ENCODE data around the gene ZNF627.
"Not testable (repeated sequence)": the region's sequence is repeated elsewhere in the genome, so short reads cannot be mapped to it uniquely, and the experiment has no call there.

Gene ZNF627

DNA sequence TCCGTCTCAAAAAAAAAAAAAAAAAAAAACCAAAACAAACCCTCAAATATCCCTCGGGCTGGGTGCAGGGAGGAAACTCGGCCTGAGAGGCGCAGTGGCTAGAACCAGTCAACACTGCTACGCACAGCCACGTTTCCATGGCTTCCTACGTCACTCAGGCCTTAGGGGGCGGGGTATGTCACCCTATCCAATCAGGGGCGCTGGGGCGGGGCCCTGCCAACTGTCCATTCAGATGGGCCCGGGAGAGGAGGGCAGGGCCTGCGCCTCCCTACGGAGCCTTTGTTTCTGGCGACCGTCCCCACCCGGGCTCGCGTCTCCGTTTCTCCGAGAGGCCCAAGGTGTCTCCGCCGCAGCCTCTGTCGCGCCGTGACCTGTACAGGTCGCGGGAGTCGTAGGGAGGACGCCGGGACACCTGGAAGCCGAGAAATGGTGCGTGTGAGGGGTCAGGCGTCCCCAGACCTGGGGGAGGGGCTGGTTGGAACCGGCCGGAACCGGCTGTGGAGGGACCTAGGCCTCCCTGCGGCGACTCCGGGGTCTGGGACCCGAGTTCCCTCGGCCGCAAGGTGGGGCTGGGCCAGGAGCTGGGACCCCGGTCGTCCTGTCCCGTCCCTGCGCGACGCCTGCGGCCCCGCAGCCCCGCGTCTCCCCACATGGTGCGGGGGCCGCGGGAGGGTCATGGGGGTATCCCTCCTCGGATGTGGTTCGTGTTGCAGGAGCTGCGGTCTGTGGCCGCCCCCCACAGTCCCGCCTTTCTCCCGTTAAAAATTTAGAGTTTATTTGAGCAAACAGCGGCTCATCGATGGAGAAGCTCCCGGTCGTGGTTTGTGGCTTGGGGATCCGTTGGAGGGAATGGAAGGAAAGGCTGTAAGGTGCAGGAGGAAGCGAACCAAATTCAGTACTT, at the start of gene ZNF627:
ZNF627 (plus strand) TSS at position 282 of the 901 bp plus-strand sequence; CDS start at position 427, 145 bp downstream.
- peak; percentile 98 for DNase-seq

DNA sequence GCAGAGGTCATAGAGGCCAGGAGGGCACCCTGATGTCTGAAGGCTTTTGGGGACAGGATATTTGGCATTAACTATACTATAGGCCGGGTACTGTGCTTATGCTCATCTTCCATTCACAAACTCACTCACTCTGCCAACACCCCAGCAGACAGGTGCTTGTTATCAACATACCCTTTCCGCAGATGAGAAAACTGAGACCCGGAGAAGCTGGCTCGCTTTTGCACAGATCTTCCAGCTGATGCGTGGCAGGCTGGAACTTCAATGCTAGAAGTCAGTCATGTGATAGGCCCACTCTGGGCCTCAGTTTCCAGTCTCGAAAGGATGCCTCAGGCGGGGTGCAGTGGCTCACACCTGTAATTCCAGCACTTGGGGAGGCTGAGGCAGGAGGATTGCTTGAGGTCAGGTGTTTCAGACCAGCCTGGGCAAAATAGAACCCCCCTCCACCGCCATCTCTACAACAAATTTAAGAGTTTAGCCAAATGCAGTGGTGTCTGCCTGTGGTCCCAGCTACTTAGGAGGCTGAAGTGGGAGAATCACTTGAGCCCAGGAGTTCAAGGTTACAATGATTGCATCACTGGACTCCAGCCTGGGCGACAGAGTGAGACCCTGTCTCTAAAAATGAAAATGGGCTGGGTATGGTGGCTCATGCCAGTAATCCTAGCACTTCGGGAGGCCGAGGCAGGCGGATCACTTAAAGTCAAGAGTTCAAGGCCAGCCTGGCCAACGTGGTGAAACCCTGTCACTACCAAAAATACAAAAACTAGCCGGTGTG, 49.2 kb upstream of the ZNF627 start:
- DNase-seq: no peak

DNA sequence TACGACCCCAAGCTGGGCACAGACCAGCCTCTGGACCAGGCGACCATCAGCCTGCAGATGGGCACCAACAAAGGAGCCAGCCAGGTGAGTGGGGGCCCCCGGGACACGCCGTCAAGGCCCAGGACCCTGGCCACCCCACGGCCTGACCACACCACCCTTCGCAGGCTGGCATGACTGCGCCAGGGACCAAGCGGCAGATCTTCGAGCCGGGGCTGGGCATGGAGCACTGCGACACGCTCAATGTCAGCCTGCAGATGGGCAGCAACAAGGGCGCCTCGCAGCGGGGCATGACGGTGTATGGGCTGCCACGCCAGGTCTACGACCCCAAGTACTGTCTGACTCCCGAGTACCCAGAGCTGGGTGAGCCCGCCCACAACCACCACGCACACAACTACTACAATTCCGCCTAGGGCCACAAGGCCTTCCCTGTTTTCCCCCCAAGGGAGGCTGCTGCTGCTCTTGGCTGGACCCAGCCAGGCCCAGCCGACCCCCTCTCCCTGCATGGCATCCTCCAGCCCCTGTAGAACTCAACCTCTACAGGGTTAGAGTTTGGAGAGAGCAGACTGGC, 47.8 kb upstream of the ZNF627 start:
- no peak for DNase-seq

DNA sequence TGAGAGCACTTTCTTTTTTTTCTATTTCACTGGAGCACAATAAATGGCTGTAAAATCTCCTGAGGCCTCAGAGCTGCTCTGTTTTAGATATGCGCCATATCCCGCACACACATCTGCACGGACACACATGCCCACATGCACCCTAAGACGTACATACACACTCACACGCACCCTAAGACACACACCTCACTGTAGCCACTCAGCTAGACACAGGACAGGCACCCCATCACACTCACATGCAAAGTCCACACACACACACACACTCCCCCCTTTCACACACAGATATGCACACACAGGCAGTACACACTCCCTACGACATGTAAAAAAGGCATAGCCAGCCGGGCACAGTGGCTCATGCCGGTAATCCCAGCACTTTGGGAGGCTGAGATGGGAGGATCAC, 47.0 kb upstream of the ZNF627 start:
- no peak for DNase-seq

DNA sequence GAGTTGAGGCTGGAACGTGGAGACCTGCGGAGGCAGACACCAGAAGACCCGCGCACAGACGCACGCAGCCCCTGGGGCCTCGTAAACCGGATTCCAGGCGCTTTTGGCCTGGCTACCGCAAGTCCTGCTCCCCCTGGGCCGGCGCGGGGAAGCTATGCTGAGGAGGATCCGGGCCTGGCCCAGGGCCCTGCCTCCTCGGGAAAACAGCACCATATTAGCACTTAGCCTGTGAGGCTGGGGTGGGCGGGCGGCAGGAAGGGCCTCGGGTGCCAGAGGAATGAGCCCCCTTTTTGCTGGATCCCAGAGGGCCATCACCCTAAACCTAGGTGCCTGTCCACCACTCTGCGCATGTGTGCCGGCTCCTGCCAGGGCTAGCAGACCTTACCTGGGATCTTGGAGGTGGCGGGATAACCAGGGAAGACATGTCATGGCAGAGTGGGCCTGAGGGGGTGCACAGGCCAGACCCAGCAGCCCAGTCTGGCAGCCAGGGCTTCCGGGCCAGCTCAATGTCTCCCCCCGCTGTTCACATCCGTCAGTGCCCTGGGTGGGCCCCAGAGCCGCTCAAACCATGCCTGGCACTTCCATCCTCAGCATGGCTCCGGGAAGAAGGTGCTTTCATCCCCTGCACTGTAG, 45.6 kb upstream of the ZNF627 start:
- DNase-seq: no peak

DNA sequence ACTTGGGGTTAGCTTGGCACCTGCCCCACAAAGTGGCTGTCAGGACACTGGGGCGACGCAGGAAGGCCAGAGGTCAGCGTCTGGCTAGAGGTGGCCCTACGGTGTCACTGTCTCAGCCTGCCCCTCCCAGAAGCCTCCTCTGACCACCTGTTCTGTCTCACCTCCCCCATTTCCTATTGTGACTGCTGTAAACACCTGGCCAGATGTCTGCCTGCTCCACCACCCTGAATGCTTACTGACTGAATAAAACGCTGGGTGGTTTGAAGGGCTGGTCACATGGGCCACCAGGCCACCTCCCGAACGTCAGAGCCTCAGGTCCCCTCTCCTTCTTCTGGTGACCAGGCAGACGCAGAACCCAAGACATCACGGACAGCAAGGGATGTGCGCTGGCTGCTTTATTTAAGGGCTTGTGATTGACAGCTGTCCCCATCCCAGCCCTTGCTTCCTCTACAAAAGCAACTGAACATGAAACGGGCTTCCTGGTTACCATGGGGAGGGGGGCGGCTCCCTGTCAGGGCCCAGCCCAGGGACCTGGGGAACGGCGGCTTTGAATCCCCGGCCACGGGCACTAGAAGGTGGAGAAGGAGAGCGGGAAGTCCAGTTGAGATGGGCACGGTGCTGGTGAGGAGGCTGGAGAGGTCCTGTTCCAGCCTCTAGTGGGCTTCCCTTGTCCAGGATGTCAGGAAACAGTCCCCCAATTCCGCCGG, 44.5 kb upstream of the ZNF627 start:
- DNase-seq: no peak

DNA sequence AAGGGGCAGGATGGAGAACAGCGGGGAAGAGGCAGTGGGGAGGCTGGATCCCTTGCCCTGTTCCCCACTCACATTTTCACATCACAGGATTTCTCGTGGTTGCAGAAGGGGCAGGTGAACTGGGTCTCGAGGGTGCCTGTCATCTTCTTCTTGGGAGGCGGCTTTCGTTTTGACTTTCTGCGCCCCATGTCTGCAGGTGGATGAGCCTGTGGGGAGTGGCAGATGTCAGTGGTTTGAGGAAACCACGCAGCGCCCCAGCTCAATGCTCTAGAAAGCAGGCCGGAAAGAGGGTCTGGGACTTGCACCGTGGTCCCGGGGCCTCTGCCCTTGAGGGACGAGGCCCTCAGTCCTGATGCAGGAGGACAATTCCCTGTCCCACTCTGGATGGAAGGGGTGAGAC, 43.1 kb upstream of the ZNF627 start:
- no peak for DNase-seq

DNA sequence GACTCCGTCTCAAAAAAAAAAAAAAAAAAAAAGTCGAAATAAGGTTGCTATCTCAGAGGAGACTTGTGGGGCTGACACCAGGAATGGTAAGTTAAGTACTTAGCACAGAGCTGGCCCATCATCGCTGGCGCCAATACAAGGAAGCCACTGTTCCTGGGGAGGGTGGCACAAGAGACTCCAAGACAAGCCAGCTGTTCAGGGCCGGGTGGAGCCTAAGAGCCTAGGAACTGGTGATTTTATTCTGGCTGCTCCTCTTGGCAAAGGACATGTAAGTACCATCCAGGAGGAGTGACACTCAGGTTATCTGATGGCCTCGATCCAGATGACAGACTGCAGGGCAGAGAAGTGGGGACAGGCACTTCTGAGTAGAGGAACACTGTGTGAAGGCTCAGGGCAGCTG, 42.0 kb upstream of the ZNF627 start:
- no peak for DNase-seq

DNA sequence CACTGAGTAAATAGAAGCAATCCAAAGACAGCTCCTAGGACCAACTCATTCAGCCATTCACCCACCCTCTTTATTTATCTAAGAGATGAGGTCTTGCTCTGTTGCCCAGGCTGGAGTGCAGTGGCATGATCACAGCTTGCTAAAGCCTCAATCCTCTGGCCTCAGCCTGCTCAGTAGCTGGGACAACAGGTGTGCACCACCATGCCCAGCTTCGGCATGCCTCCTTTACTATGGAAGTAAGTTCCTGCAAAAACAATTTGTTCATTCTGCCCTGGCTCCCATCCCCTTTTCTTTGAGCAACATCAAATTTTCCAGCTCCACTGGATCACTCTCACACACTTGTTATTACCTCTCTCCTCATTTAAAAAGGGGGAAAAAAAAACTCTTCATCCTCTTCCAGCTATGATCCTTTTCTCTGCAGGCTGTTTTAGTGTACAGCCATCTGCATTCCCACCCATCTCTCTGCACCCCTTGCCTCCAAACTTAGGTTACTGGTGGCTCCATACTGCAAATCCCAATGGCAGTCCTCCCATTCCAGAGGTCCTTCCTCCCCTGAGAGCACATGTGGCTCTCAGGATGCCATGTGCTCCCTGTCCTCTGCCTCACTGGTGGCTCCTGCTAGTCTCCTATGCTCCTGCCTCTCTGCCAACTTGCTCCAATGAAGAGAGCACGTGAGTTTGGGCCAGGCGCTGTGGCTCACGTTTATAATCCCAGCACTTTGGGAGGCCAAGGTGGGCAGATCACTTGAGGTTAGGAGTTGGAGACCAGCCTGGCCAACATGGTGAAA, 40.5 kb upstream of the ZNF627 start:
- DNase-seq: no peak

DNA sequence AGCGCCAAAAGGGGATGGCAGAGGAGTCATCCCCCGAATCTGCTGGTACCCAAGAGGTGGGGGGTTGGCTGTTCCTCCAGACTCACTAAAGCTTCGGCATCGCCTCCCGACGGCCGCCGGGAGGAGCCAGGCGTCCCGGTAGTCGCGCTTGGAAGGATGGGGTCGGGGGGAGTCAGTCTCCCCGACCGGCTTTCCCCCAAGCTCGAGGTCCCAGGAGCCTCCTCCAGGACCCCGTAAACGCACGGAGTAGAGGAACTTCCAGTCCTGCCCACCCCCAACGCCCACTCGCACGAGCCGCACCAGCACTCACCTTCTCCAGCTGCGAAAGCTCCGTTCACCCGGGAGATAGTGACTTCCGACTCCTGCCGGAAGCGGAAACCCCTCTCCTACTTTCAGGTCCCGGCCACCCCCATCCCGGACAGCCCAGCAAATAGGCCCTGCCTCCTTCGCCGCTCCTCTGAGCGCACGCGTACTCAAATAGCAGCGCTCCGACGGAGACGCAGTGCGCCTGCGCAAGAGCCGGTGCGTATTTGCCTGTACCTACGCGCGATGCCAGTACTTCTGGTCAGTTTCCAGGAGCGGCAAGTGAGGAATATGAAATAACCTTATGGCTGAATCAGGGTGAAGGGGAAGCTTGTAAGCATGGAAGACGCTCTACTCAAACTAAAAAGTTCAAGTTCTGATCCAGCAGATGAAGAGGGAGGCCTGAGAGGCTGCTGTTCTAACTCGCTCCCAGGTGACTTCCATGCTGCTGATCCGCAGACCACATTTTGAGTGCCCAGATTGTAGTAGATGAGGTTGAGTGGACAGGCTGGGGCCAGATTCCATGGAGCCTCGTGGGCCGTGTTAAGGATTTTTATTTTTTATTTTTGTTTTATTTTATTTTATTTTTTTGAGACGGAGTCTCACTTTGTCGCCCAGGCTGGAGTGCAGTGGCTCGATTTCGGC, 38.1 kb upstream of the ZNF627 start, which contains the start of gene ELOF1:
ELOF1 (minus strand) TSS at position 350 of the 948 bp plus-strand sequence. CDS start 4,883 bp downstream, outside the sequence.
- DNase-seq: peak; percentile 95

DNA sequence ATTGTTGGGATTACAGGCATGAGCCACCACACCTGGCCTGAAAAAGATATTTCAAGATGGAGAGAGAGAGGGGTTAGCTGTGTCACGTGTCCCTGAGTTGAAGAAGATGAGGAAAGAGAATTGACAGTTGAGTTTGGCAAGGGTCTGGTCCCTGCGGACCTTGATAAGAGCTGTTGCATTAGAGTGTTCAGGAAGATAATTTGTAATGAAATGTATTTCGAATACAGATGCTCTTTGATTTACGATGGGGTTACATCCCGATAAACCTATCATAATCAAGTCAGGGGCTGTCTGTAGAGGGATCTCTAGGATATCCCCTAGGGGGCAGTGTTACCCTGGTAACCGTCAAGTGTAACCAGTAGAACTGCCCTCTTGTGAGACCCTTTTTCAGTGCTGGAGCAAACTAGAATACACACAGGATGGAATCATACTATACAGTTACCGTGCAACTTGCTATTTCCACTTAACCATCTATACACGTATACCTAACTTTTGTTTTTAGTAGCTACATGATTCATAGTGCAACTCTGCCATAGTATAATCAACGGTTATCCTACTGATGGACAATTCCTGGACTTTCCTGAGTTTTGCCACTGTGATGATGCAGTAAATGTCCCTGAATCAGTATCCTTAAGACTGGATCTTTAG, 36.8 kb upstream of the ZNF627 start:
- peak; percentile 46 for DNase-seq

DNA sequence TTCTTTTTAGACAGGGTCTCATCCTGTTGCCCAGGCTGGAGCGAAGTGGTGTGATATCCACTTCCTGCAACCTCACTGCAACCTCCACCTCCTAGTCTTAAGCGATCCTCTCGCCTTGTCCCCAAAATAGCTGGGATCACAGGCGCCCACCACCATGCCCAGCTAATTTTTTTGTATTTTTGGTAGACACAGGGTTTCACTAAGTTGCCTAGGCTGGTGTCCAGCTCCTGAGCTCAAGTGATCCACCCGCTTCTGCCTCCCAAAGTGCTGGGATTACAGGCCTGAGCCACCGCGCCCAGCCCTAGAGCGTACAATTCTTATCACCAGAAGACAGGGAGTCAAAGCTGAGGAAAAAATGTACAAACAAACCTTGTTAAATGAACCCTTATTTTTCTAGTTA, 33.8 kb upstream of the ZNF627 start:
- DNase-seq: no peak

DNA sequence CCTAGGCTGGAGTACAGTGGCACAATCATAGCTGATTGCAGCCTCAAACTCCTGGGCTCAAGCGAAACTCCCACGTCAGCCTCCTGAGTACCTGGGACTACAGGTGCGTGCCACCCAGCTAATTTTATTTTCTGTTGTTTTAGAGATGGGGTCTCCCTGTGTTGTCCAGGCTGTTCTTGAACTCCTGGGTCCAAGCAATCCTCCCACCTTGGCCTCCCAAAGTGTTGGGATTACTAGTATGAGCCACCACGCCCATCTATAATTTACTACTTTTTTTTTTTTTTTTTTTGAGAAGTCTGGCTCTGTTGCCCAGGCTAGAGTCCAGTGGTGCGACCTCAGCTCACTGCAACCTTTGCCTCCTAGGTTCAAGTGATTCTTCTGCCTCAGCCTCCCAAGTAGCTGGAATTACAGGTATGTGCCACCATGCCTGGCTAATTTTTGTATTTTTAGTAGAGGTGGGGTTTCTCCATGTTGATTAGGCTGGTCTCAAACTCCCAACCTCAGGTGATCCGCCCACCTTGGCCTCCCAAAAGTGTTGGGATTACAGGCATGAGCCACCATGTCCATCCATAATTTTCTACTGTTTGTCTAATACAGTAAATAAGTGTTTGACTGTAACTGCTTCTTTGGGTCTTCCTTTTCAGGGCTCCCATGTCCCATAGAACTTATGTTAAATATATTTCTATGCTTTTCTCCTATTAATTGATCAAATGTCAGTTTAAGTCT, 33.0 kb upstream of the ZNF627 start:
- not testable (repeated sequence) for DNase-seq

DNA sequence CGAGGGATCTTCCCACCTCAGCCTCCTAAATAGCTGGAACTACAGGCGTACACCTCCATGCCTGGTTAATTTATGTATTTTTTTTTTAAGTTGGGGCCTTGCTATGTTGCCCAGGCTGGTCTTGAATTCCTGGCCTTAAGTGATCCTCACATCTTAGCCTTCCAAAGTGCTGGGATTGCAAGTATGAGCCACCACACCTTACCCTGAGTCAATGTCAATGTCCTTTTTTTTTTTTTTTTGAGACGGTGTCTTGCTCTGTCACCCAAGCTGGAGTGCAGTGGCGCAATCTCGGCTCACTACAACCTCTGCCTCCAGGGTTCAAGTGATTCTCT, 31.7 kb upstream of the ZNF627 start:
- not testable (repeated sequence) for DNase-seq

DNA sequence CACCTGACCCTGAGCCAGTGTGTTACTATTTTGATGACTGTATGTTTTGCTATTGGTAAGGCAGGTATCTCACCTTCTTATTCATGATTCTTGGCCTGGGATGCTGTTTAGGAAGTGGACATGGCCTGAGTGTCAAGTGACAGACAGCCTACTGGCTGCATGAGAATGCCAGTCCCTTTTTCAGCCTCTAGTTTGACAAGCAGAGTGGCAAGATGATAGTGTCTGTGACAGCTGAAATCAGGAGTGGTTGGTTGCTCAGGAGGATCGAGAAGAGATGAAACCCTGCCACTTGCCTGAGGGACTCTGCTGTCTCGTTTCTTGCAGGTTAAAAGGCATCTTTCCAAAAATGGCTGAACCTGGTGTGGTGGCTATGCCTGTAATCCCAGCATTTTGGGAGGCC, 31.1 kb upstream of the ZNF627 start:
- DNase-seq: no peak

DNA sequence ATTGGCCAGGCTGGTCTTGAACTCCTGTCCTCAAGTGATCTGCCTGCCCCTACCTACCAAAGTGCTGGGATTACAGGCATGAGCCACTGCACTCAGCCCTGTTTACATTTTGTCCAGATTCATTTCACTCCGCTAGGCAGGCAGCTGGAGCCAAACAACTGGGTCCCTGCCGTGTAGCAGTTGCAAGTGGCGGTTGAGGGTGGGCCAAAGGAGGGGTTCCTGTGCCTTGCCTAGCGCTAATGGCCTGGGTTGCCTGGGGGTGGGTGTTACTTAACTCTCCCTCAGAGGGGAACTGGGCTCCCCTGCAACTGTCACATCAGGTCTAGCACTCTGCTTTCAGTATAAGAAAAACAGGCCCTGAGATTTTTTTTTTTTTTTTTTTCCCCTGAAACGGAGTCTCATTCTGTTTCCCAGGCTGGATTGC, 27.2 kb upstream of the ZNF627 start:
- peak; percentile 71 for DNase-seq

DNA sequence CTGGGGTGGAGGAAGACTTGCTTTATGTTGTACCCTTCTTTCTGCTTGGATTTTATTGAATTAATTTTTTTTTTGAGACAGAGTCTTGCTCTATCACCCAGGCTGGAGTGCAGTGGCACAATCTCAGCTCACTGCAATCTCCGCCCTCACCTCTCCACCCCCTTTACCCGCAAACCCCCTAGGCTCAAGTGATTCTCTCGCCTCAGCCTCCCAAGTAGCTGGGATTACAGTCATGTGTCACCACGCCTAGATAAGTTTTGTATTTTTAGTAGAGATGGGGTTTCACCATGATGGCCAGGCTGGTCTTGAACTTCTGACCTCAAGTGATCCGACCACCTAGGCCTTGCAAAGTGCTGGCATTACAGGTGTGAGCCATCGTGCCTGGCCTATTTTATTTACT, 23.9 kb upstream of the ZNF627 start:
- DNase-seq: not testable (repeated sequence)

DNA sequence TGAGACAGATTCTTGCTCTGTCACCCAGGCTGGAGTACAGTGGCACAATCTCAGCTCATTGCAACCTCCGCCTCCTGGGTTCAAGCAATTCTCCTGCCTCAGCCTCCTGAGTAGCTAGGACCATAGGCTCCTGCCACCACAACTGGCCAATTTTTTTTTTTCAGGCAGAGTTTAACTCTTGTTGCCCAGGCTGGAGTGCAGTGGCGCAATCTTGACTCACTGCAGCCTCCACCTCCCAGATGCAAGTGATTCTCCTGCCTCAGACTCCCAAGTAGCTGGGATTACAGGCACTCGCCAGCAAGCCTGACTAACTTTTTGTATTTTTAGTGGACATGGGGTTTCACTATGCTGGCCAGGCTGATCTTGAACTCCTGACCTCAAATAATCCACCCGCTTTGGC, 23.5 kb upstream of the ZNF627 start:
- DNase-seq: not testable (repeated sequence)

DNA sequence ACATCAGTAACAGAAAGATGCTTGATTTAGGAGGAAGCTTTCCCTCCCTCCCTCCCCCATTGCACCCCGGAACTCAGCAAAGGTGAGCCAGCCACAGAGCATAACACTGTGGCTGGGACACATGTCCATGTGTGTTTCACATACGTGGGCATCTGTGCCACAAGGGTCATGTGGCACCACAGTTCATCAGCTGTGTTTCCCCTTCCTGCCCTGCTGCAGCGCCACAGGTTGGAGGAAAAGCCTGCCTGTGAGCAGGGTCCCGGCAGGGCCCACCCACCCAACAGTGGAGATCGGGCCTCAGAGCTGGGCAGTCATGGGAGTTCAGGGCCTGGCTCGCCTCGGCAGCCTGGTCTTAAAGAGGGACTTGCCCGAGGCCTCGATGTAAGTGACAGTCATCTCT, 22.6 kb upstream of the ZNF627 start:
- DNase-seq: no peak

Measured in retina (tissue), 1 donor.